GM13976 (cell line): ENCODE measurements around the gene FFAR1.

Experiments used
- DNase-seq: peaks from one replicate; pipeline ENCODE4 v3.0.0; 2012; ENCODE audit warnings: low spot score
- CTCF ChIP-seq: IDR thresholded peaks from 2 replicates; pipeline ENCODE4 v1.5.1; 2012; ENCODE audit warnings: borderline replicate concordance, mild to moderate bottlenecking; ENCODE audit not compliant: insufficient read depth; ENCODE audit errors: extremely low read depth, missing control alignments, control extremely low read depth
- in situ Hi-C: fragments of 300-500 bp; cut with MboI; formaldehyde crosslinking; loops from one replicate; pipeline ENCODE4 v1.12.0; 2022; ENCODE audit warnings: low sequenced_read_pairs, mixed read lengths, inconsistent platforms; ENCODE audit not compliant: unreplicated experiment

FFAR1 gene

DNA sequence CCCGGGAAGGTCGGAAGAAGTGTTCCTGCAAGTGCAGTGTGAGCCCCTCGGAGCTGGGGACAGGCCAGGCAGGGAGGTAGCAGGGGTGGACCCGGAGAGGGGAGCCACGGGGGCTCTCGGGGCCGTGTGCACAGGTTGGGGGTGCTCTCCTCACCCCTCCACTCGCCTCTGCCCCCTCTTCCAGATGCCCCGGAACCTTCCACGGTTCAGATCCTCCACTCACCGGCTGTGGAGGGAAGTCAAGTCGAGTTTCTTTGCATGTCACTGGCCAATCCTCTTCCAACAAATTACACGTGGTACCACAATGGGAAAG is 9.8 kb upstream of the FFAR1 start:
- no peak for DNase-seq
- in situ Hi-C loops = no loop called here
- TF ChIP-seq CTCF = no peak

GRCh38 chr19:35340431-35340830 is 7.3 kb upstream of the FFAR1 start:
- DNase-seq = no peak
- in situ Hi-C loops = no loop called here

DNA sequence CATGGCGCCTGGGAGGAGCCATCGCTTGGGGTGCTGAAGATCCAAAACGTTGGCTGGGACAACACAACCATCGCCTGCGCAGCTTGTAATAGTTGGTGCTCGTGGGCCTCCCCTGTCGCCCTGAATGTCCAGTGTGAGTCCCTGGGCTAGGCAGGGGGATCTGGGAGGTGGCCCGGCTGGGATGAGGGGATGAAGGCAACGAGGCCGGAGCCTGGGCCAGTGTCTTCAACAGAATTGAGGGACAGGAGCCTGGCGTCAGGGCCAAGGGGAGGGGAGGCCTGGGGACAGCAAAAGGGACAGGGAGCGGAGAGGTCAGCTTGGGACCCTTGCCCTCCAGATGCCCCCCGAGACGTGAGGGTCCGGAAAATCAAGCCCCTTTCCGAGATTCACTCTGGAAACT is 6.7 kb upstream of the FFAR1 start:
- in situ Hi-C loops = no loop called here
- no peak for DNase-seq
- no peak for TF ChIP-seq CTCF

More at GRCh38 chr19:35340431-35340830, 7.3 kb upstream of the FFAR1 start:
- TF ChIP-seq CTCF = no peak

- in situ Hi-C loops = no loop called here
- peak; percentile 10 for DNase-seq
- no peak for TF ChIP-seq CTCF
Observed at GRCh38 chr19:35341565-35342225, 6.0 kb upstream of the FFAR1 start.

DNA sequence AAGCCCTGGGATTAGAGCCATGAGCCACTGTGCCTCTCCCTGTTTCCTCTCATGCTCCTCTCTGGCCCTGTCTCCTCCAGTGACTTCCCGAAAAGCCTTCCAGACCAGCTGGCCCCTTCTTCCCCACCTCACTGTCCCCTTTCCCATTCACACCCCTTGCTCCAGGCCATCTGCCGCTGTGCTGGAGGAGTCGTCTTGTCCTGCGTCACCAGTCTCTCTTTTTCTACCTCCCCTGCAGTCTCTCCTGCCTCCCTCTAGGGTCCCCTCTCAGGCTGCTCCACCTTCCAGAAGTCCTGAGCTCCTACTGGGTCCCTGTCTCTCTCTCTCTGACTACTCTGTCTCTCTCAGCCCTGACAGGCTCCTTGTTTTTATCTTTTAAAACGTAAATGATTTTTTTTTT is 5.3 kb upstream of the FFAR1 start:
- peak; percentile 6 for DNase-seq
- in situ Hi-C loops = no loop called here
- TF ChIP-seq CTCF = no peak

GRCh38 chr19:35344511-35345031 is 3.1 kb upstream of the FFAR1 start:
- no peak for TF ChIP-seq CTCF
- in situ Hi-C loops = no loop called here
- peak; percentile 17 for DNase-seq
